Jurkat, Clone E6-1 (cell line): ENCODE data around the gene WASF3.

Source experiments
- DNase-seq: peaks from one replicate; pipeline ENCODE4 v3.0.0-alpha.2; 2011; ENCODE audit warnings: low read depth, low spot score
- H3K4me3 ChIP-seq: 2 replicates; pipeline ENCODE4 v1.5.1; 2011; ENCODE audit warnings: mild to moderate bottlenecking, low read length, control low read depth, moderate library complexity

WASF3 gene

GRCh38 chr13:26726684-26727083 lies 169.2 kb downstream of the WASF3 start:
- H3K4me3 ChIP-seq = no peak overlapping the region
- DNase-seq = no peak

DNA sequence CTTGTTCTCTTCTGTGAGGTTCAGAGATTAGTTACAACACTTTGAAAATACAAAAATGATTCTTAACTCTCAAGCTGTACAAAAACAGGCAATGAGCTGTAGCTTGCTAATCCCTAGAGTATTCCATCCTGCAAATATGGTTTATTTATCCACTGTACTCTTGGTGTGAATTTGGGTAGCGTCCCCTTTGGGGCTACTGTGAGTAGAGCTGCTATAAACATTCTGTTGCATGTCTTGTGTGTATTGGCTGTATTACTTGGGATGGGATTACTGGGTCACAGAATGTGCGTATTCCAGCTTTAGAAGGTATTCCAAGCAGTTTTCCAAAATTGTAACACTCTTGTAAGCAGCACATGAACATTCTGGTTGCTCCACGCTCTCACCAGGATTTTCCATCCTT lies 169.6 kb downstream of the WASF3 start:
- H3K4me3 ChIP-seq = no peak overlapping the region
- DNase-seq = no peak

- no peak overlapping the region for H3K4me3 ChIP-seq
- DNase-seq = no peak
Measured at GRCh38 chr13:26727633-26728032, 170.2 kb downstream of the WASF3 start.

DNA sequence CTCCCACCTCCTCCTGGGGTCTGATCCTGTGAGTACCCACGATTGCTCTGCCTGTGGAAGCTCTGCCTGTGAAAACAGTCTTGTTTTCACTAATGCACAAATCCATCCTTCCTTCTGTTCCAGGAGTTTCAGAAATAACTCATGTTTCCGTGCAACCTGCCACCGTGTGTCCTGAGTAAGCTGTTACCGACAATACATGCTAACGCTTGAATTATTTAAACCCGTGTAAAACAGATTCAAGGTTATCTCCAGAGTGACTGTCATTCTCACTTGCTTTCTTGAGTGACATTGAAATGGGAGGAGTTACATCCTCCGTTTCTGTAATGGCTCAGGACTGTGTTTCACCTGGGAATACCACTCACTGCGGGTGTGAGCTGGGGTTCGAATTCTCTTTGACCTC lies 178.2 kb downstream of the WASF3 start:
- no peak for DNase-seq
- no peak overlapping the region for H3K4me3 ChIP-seq
